GDM1 (cell line): ENCODE data around the gene PISD.
"Not testable (repeated sequence)": the region's sequence is repeated elsewhere in the genome, so short reads cannot be mapped to it uniquely, and the experiment has no call there.

Experiments used
- DNase-seq: peaks from one replicate; lab custom pipeline; 2025; lab: John Stamatoyannopoulos, UW

Gene PISD

DNA sequence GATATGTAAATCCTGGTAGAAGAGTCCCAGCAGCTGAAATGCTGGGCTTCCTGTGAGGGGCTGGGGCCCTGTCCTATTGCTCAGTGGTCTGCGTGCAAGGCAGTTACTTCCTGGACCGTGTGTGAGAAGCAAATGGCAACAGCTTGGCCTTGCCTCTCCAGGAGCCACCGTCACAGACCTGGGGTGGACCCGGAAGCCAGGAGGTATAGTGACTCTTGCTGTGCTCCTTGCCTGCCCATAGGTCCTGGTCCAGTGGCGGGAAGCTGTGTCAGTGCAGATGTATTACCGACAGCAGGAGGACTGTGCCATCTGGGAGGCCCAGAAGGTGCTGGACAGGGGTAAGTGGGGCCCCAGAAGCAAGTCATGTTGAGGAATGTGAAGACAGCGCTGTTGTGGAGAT, 54.3 kb downstream of the PISD start:
- no peak for DNase-seq

DNA sequence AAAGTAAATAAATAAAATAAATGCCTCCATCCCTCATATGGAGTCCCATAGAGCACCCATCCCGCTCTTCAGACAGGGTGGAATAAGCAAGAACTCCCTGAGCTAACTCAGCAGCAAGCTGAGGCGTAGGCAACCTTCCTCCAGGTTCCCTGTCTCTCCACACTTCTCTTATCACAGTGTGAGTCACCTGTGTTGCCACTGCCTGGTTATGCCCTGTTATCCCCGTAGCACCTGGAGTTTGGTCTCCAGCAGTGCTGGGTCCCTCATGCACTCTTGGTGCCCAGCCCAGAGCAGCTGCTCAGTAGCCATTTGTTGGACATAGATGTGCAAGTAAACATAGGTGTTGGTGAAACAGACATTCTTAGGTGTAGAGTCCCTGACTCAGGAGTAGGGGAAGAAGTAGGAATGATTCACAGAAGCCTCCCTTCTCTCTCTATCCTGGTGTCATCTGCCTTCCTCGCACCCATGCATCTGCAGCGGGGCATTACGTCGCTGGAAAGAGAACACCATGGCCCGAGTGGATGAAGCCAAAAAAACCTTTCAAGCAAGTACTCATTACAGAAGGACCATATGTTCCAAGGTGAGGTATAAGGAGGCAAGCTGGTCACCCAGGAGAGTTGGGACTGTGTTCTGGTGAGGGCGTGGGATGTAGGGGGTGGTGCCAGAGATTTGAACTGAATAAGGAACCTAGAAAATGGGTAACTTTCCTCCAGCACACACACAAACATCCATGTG, 56.0 kb downstream of the PISD start:
- no peak for DNase-seq

DNA sequence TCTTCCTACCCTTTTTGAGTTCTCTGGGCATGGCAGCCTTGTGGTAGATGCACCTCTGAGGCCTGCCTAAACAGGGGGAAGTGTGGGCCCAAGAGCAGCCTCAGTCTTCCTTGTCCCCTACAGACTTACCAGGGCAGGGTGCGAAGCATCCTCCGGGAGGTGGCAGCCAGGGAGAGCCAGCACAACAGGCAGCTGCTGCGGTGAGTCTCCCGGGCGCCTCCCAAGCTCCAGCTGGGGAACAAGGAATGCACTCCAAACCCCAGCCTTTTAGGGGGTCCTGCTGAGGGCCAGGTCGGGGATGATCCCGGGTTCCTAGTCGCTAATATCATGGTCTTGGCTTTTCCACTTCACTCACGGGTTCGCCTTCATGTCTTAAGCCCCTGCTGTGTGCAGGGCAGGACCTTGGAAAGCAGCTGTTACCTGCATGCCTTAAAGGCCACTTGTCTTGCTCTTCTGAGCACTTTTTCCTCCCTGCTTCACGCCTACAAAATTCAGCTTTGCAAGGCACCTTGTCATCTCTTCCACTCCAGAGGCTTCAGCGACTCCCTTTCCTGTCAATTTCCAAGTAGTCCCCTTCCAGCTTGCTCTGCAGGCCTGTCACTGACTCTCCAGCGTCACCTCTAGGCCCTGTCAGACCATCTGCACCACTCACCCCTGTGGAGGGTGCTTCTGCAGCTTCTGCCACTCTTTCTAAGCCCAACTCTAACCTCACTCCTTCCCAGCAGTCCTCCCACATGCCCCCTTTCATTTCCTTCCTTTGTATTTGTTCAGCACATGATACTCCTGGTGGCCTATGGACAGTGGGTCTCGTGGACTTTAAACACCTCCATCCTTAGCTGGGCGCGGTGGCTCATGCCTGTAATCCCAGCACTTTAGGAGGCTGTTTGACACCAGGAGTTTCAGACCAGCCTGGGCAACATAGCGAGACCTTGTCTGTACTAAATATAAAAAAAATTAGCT, 57.0 kb downstream of the PISD start:
- DNase-seq = no peak

DNA sequence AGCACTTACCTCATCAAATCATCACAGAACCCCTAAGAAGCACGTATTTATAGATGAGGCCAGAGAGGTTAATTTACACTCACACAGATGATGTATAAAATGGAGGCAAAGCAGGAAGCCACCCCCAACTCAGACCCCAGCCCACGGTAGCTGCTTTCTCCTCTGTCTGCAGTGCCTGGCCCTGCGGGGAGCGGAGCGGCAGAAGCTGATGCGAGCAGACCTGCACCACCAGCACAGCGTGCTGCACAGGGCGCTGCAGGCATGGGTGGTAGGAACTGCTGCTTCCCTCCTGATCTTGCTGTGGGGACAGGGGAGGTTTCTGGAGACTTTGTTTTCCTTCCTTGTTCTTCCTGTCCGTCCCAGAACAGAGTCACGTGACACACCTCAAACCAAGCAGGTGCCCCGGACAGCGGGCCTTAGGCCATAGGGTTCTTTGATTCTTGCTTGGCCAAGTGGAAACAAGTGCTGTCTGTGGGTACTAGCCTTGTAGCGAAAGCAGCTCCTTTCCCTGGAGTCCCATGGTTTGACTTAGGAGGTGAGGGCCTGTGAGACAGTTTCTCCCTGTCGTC, 57.8 kb downstream of the PISD start:
- no peak for DNase-seq

DNA sequence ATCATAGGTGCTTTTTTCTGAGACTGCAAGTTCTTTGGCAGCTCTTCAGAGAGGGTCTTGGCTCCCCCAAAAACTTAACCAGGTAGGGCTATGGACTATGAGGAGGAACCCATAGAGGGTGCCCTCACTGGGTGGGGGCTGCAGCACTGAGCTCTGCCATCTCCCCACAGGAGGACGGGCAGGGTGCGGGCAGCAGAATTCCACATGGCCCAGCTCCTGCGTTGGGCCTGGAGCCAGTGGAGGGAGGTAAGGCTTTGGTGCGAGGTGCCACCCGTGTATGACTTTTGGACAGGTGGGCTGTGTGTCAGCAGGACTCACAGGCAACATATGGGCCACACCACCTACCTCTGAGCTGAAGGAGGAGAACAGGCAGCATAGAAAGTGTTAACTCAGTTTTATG, 58.4 kb downstream of the PISD start:
- DNase-seq = no peak

DNA sequence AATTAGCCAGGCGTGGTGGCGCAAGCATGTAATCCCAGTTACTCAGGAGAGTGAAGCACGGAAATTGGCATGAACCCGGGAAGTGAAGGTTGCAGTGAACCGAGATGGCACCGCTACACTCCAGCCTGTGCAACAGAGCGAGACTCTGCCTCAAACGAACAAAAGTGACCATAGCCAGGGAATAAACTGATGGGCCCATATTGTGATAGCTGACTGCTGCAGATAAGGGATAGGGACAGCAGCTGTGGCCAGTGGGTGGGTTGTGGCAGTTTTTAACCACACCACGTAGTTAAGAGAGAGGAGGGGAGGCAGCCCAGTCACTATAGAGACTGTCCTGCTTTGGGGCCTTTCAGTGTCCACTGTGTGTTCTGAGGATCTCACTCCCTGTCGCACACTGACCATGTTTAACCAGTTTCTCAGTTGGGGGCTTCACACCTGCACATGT, 58.9 kb downstream of the PISD start:
- DNase-seq = no peak

DNA sequence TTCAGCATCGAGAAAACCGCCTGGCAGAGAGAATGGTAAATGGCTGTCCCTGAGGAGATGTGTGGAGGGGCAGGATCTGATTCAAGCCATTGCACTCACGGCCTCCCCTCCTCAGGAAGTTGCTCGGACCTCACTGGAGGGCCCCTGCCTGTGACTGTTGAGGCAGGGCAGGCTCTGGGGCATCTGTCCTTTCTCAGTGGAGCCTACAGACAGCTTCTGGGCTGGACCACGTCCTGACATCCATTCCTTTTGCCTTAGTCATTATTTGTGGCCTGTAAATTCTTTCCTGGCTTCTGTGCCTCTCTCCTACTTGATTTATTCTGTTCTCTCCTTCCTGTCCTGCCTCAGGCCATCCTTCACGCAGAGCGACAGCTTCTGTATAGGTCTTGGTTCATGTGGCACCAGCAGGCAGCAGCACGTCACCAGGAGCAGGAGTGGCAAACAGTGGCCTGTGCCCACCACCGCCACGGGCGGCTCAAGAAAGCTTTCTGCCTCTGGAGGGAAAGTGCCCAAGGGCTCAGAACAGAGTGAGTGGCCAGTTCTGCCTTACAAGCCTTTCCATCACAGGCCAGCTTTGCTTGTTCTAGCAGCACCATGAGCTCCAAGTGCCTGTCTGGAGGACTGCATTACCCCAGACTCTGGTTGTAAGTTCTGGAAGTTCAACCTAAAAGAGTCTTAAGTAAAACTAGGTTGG, 59.6 kb downstream of the PISD start:
- no peak for DNase-seq

DNA sequence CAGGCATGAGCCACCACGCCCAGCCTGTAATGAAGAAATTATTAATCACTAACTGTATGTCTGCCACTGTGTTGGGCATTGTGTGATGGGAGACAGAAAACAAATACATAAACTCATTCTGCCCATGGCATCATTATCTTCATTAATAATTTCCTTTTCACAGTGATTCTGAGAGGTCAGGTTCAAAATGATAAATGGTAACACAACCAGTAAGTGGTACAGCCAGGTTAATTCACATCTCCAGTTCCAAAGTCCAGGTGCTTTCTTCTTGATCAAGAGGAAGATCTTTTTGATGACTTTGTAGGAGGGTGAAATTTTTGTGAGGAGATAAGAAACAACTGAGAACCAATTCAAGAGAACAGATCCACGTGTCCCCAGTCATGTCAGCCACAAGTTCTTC, 66.7 kb downstream of the PISD start:
- no peak for DNase-seq

DNA sequence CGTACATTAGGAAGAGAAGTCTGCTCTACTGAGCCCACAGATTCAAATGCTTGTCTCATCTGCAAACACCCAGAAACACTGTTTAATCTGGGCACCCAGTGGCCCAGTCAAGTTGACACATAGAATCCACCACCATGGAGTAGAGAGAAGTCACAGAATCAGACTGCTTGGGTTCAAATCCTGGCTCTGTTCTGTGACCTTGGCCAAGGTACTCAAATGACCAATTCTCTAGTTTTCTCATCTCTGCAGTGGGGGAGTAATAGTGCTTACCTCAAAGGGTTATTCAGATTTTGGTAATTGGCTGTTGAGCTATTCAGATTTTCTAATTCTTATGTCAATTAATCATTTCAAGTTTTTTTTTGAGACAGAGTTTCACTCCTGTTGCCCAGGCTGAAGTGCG, 71.9 kb downstream of the PISD start:
- not testable (repeated sequence) for DNase-seq

DNA sequence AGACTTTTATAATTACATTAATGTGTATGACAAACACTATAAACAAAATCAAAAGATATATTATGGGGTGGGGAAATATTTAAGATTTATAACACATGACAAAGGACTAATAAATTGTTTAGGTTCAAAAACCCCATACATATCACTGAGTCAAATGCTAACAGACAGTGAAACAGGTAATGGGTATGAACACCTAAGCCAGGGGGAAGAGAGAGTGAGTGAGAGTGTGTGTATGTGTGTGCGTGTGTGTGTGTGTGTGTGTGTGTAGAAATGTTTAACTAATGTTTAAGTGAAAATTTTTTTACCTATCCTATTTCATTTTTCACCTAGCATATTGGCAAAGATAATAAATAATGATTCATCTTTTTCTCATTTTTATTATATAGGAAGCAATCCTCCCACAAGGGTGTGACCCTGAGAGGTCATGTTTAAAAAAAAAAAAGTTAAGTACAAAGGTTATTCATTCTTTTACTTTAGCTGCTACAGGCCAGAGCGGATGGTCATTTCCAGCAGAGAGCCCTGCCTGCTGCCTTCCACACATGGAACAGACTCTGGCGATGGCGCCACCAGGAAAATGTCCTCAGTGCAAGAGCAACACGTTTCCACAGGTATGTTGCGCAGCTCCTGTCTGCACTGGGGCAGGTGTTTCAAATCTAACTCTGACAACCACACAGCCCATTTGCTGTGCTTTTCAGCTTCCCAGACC, 72.9 kb downstream of the PISD start:
- no peak for DNase-seq

DNA sequence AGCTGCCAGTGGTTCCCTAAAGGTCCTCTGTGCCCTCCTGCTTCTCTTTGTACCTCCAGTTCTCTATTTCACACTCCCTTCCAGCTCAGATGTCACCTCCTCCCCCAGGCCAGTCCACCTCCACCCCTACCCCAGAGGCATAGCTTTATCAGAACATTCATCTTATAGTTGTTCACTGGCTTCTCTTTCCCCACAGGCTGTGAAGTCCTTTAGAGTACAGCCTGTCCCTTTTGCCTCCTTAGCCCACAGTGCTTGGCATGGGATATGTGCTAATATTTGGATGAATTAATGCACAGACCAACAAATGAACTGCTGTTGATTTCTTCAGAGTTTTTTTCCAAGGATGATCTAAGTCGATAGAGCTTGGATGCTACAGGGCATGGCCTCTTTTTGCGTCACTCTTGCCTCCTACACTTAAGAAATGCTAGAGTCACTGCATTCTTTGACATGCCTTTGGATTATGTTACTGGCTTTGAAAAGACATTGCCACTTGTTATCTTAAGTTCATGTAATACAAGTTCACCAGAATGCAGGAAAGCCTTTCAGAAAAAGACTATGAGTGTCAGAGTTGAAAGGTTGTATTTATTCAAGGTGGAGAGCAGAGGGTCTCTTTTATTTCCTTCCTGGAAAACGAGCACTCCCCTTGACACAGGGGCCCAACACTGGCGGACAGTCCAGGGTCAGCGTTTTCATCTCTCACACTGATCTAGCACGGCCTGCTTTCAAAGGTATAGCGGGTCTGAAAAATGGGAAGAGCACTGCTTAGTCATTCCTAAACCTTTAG, 75.7 kb downstream of the PISD start:
- no peak for DNase-seq

DNA sequence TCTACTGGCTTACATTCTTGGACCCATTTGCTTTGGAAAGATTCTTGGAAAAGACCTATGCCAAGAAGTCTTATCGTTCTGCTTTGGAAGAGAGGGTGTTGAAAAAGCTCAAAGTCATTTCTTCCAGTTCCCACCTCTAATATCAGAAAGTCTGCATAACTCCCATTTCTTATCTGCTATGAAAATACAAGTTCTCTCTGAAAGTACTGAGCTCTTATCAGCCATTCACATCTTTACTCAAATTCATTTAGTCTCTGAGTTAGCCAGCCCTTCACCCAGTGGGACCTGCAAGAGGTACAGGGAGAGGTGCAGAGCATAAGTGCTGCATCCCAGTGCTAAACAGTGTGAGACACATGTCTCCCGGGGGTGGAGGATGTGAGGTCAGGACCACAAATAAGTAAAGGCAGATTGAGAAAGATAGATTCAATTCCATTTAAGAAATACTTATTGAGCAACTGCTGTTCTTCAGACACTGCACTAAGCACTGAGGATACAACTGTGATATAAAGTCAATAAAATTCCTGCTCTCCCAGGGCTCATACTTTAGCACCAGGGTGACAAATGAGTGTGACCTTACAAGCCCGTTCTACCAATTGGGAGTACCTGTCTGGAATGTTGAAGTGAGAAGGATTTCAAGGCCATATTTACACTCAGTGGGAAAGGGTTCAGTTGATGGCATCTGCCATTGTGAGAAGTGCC, 76.7 kb downstream of the PISD start:
- DNase-seq = no peak

DNA sequence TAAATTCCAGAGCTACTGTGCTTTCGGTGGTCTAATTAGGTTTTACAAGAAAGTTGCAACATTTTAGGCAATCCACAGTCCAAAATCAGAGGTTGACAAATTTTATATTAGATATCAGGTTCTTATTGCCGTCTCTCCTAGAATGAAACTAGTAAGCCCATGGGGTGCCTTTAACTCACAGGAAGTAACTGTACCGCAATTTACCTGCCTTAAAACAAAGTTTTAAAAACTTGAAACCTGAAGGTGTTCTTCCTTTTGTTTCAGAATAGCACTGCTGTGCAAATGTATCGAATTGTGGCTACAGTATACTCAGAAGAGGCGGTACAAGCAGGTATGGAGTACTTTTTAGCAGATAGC, 77.2 kb downstream of the PISD start:
- no peak for DNase-seq

DNA sequence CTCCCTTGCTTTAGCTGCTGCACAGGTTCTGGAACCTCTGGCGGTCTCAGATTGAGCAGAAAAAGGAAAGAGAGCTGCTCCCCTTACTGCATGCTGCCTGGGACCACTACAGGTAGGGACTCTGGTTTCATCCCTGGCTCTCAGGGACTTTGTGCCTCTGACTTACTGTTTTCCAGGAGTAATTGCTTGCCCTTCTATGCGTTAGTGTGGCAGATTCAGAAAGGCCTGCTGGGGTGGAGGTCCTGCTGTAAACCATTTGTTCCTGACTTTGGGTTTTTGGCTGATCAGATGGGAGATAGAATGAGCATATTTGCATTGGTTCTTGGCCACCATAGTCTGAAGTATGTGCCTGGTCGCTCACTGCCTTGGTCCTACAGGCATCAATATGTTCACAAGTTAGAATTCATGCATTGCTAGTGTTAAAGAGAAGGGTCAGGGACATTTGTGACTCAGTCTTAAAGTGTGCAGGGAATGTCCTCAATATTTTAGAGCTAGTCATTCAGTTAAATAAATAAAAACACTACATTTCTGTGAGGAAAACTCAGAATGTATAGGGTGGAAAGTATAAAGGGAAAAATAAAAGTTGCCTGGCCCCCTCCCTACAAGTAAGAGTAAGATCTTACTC, 78.0 kb downstream of the PISD start:
- no peak for DNase-seq

DNA sequence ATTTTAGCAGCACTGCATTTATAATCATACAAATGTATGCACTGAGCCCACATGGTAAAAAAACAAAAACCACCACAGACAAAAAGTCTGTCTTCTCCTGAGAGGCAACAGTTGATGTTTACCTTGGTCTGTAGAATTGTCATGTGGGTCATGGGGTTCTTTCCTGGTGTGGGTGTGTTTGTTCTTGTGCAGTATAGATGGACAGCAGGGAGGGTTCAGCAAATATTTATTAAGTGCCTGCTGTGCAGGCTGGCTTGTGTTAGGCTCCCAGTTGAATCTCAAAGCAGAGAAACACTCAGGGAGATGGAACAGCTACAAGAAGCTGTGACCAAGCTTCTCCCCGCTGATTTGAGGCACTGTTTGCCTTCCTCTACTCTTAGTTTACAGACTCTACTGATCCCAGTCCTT, 82.2 kb downstream of the PISD start:
- no peak for DNase-seq

DNA sequence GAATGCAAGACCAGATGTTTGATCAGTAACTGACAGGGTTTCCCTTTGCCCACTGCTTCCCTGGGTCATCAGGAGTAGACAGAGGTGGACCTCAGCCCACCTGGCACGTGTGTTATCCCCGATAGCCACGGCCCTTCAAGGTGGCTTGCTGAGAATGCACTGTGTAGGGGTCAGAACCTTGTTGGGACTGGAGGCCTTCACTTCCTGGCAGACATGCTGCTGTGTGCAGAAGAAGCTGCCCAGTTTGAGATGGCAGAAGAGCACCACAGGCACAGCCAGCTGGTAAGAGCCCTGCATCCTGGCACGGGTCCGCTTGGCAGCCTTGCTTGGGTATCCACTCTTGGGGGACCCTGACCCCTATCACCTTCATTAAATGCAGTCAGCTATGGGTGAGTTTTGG, 83.8 kb downstream of the PISD start:
- DNase-seq = no peak

DNA sequence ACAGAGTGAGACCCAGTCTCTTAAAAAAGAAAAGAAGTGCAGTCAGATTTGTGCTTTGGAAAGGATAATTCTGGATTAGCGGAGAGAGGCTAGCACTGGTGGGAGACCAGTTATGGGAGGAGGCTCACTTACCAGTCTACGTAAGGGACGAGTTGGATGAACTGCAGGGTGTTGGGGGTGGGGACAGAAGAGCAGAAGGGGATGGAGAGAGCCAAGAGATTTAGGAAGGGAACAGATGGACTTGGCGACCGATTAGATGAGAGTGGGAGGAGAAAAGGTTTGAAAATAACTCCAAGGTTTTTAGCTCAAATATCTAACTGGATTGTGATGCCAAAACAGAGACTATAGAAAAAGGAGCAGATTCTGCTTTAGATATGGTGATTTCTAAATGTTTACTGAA, 84.3 kb downstream of the PISD start:
- DNase-seq = no peak

DNA sequence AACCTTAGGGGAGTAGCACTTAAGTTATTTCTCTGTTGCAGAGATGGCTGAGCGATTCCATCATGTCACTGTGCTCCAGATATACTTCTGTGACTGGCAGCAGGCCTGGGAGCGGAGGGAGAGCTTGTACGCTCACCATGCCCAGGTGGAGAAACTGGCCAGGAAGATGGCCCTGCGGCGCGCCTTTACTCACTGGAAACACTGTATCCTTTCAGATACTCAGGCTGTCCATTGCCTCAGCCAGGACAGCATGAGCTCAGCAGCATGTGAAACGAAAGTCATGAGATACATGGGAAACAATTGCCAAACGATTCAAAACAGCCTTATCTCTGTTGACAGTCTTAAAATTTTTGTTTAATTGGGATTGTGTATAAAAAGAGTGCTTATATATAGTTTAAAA, 86.8 kb downstream of the PISD start:
- no peak for DNase-seq

DNA sequence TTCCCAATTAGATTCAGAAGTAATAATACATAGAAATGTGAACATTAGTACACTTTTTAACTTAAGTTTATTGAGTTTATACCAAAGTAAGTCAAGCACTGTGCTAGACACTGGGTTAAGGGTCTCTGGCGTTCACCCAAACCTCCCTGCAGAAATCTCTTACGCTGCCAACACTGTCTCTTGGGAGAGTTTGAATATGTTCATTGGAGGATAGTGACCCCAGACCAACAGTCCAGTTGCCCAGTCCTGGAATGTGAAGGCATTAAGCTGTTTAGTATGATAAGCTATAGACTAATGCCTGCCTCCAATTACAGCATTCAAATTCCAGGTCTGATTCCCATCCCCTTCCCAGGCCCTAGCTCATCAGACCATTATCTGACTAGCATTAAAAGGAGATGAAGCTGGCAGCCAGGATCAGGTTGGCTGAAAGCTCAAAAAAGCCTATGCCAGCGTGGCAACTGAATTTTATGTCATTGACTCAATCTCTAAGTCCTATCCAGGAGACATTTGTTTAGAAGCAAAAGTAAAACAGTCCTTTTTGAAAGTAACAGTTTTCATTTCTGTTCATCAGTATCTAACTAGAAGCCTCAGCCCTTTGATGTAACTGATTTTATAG, 87.9 kb downstream of the PISD start:
- DNase-seq = no peak
